ENCODE data around the gene QKI. TPM values are rescaled to one million over a fixed set of nuclear protein-coding genes. Genes with fewer than 3 reads are reported as not detected.
"Not testable (repeated sequence)": the region's sequence is repeated elsewhere in the genome, so short reads cannot be mapped to it uniquely, and the experiment has no call there.

QKI gene
- total and polyA plus RNA-seq, 8 donors: 136 to 195 (median 158) TPM

GRCh38 chr6:163438298-163438939, 23.9 kb downstream of the QKI start:
- no peak overlapping the region for H3K27ac ChIP-seq
- peak; percentile 54 for ATAC-seq
- H3K4me3 ChIP-seq: no peak overlapping the region
- H3K27me3 ChIP-seq: no peaks in the 10 kb centered on the region
- no peaks in the 10 kb centered on the region for H3K36me3 ChIP-seq
- peaks cover 19 to 85% of the 10 kb centered on the region in 2 donors for H3K4me1 ChIP-seq
- intact Hi-C loops (cut with DNase I): no loop called here
- no peak for TF ChIP-seq CTCF (IDR thresholded peaks at IDR 0.05)
- no peaks in the 10 kb centered on the region for H3K9me3 ChIP-seq
- no peak for DNase-seq

- no peak for TF ChIP-seq CTCF (IDR thresholded peaks at IDR 0.05)
- Histone ChIP-seq H3K4me3 (no peak overlapping the region), H3K27ac (no peak overlapping the region), H3K36me3 (no peaks in the 10 kb centered on the region), H3K4me1 (peaks cover 19 to 83% of the 10 kb centered on the region in 2 donors), H3K27me3 (no peaks in the 10 kb centered on the region), H3K9me3 (no peaks in the 10 kb centered on the region)
- ATAC-seq (peak; percentile 32), DNase-seq (no peak)
- intact Hi-C loops (cut with DNase I): no loop called here
These were observed 24.4 kb downstream of the QKI start for GRCh38 chr6:163438940-163439335.

- intact Hi-C loops (cut with DNase I); DNase-seq; H3K27ac ChIP-seq; ATAC-seq; H3K4me3 ChIP-seq; H3K36me3 ChIP-seq; H3K27me3 ChIP-seq; H3K9me3 ChIP-seq: not testable (repeated sequence)
- peaks cover 19 to 80% of the 10 kb centered on the region in 2 donors for H3K4me1 ChIP-seq
These were observed 24.9 kb downstream of the QKI start for GRCh38 chr6:163439390-163439789.

DNA sequence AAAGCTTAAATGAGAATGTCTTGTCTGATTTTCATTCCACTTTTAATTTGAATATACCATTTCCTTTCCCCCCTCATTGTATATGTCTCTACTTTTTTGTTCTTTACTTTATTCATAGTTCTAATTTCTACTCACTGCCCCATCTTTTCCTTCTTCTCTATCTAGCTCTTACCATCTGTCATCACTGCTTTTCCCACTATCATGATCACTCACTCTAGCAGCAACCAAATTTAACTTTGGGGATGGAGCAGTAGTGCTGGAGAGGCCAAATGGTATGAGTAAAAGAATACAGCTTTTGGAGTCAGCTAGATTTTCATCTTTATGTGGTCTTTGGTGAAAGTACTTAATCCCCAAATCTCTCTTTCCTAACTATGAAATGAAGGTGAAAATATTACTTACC, 25.5 kb downstream of the QKI start:
- no peak for ATAC-seq
- TF ChIP-seq CTCF (IDR thresholded peaks at IDR 0.05): no peak
- no peaks in the 10 kb centered on the region for H3K36me3 ChIP-seq
- H3K4me1 ChIP-seq: peaks cover 19 to 80% of the 10 kb centered on the region in 2 donors
- H3K27me3 ChIP-seq: no peaks in the 10 kb centered on the region
- no peak overlapping the region for H3K27ac ChIP-seq
- H3K9me3 ChIP-seq: no peaks in the 10 kb centered on the region
- H3K4me3 ChIP-seq: no peak overlapping the region
- intact Hi-C loops (cut with DNase I): no loop called here
- DNase-seq: no peak

- ATAC-seq: no peak
- H3K4me1 ChIP-seq: peaks cover 18 to 66% of the 10 kb centered on the region in 2 donors
These were observed 27.8 kb downstream of the QKI start for GRCh38 chr6:163442336-163442735.

More at GRCh38 chr6:163442336-163442735, 27.8 kb downstream of the QKI start:
- no peak for DNase-seq
- no peak for TF ChIP-seq CTCF (IDR thresholded peaks at IDR 0.05)
- H3K27me3 ChIP-seq: no peaks in the 10 kb centered on the region
- no peak overlapping the region for H3K27ac ChIP-seq
- no peaks in the 10 kb centered on the region for H3K9me3 ChIP-seq
- no peak overlapping the region for H3K4me3 ChIP-seq
- intact Hi-C loops (cut with DNase I): no loop called here
- H3K36me3 ChIP-seq: no peaks in the 10 kb centered on the region
